Adrenal gland (tissue), 12 donors: ENCODE measurements around the gene ATRAID. TPM values are rescaled to one million over a fixed set of nuclear protein-coding genes. Genes with fewer than 3 reads are reported as not detected.

ENCODE experiments used
- DNase-seq, 7 donors: peaks; one replicate each; pipeline ENCODE4 v3.0.0-alpha.2; 2019 to 2020
- H3K27ac ChIP-seq, 5 donors: fragments of 200-600 bp; sonication (generic) in 4 of 5; 1 replicate in 3 of 5; 2 replicates in 2 of 5; pipeline versions ENCODE4 v1.5.1 to v1.8.0; 2016 to 2020; ENCODE audit warnings: mild to moderate bottlenecking in 1 of 5
- H3K27me3 ChIP-seq: fragments of 200-600 bp; 2 replicates; pipeline ENCODE4 v1.8.0; 2021
- H3K36me3 ChIP-seq, 2 donors: fragments of 200-600 bp; replicated peaks in 1 of 2; 1 replicate in 1 of 2; 2 replicates in 1 of 2; pipeline versions ENCODE4 v1.5.1 to v1.8.0; 2018 to 2022
- H3K4me1 ChIP-seq, 2 donors: fragments of 200-600 bp; replicated peaks in 1 of 2; 1 replicate in 1 of 2; 2 replicates in 1 of 2; pipeline versions ENCODE4 v1.5.1 to v1.8.0; 2018 to 2021
- H3K4me3 ChIP-seq, 4 donors: fragments of 200-600 bp; sonication (generic) in 3 of 4; one replicate each; pipeline ENCODE4 v1.5.1; 2016 to 2018
- H3K9me3 ChIP-seq, 3 donors: fragments of 200-600 bp; sonication (generic) in 1 of 3; replicated peaks in 1 of 3; 1 replicate in 2 of 3; 2 replicates in 1 of 3; pipeline versions ENCODE4 v1.5.1 to v1.8.0; 2016 to 2021
- POLR2A ChIP-seq, 2 donors: fragments of 450-650 bp; IDR thresholded peaks; one replicate each; pipeline ENCODE4 v1.6.1; 2017; ENCODE audit warnings: antibody characterized with exemption in 2 of 2, mild to moderate bottlenecking in 2 of 2, moderate library complexity in 1 of 2
- WGBS, 4 donors: extraction: QIAGEN DNeasy Blood & Tissue Kit in 2 of 4; methylation state at CpG; one replicate each; pipeline versions ENCODE4 v1.1.5 to v1.1.7; 2013 to 2017; 5-methylcytosine and 5-hydroxymethylcytosine counted together
- intact Hi-C, 2 donors: fragments of 100-400 bp; cut with DNase I; formaldehyde crosslinking; loops; one replicate each; pipeline versions ENCODE4 v1.14.1 to v1.15.0; 2022 to 2023
- polyA plus RNA-seq, 3 donors: library from polyadenylated mRNA; stranded (reverse); fragments of 200-250 nt in 2 of 3; fragments of 350-450 nt in 1 of 3; fragmentation: Illumina TruSeq in 1 of 3; extraction: RNeasy Lipid Tissue Mini Kit (QIAGEN cat#74804) in 1 of 3; gene quantifications; one replicate each; pipeline ENCODE4 v1.2.3, GENCODE V29; 2013 to 2014
- total RNA-seq, 9 donors: library from RNA; depleted of rRNA in 4 of 9; stranded (reverse); fragments of >200 nt in 4 of 9; fragments of 120-200 nt in 1 of 9; fragmentation: NEBNext Ultra II Directional in 1 of 9; extraction: Animal tissue kit (Norgen Biotek cat#: 25700) in 1 of 9; gene quantifications; one replicate each; pipeline versions ENCODE4 v1.1.0 to v1.2.4, GENCODE V29; 2013 to 2023
- TF ChIP-seq, protein P1 (sequence below), 6 experiments: fragments of 450-650 bp in 4 of 6; fragments of 200-600 bp in 2 of 6; sonication (generic) in 1 of 6; IDR thresholded peaks; 1 replicate in 5 of 6; 2 replicates in 1 of 6; pipeline versions ENCODE4 v1.5.1 to v1.8.0; 2016 to 2021; ENCODE audit warnings: antibody characterized with exemption in 6 of 6, mild to moderate bottlenecking in 2 of 6, moderate library complexity in 1 of 6
- donor health status: healthy with polysubstance abuse.
- donor health status: Bipolar disorder and iron deficiency.
- donor health status: DM: yes; HTN: yes; CAD: no.
- donor health status: DM: no; HTN: no; CAD: no.
- donor health status: DM: no; HTN: no; CAD: no.
- donor health status: DM: yes; HTN: yes; CAD: no.

ATRAID gene
- total and polyA plus RNA-seq, 12 donors = 124 to 292 (median 169) TPM

GRCh38 chr2:27236626-27237025 lies 24.8 kb downstream of the ATRAID start:
- Histone ChIP-seq H3K36me3 (peaks cover 0 to 98% of the 10 kb centered on the region in 2 donors), H3K27me3 (no peaks in the 10 kb centered on the region), H3K27ac (no peak overlapping the region), H3K9me3 (no peaks in the 10 kb centered on the region), H3K4me3 (no peak overlapping the region), H3K4me1 (no peaks in the 10 kb centered on the region)
- intact Hi-C loops = no loop called here
- WGBS, 4 donors = 89 to 95% (median 93%) methylated on average over 3 of the region's 3 CpGs
- DNase-seq = no peak
- TF ChIP-seq, protein P1, sequence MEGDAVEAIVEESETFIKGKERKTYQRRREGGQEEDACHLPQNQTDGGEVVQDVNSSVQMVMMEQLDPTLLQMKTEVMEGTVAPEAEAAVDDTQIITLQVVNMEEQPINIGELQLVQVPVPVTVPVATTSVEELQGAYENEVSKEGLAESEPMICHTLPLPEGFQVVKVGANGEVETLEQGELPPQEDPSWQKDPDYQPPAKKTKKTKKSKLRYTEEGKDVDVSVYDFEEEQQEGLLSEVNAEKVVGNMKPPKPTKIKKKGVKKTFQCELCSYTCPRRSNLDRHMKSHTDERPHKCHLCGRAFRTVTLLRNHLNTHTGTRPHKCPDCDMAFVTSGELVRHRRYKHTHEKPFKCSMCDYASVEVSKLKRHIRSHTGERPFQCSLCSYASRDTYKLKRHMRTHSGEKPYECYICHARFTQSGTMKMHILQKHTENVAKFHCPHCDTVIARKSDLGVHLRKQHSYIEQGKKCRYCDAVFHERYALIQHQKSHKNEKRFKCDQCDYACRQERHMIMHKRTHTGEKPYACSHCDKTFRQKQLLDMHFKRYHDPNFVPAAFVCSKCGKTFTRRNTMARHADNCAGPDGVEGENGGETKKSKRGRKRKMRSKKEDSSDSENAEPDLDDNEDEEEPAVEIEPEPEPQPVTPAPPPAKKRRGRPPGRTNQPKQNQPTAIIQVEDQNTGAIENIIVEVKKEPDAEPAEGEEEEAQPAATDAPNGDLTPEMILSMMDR (IDR thresholded peaks at IDR 0.05) = no peak
- no peak for TF ChIP-seq POLR2A (IDR thresholded peaks at IDR 0.05)

DNA sequence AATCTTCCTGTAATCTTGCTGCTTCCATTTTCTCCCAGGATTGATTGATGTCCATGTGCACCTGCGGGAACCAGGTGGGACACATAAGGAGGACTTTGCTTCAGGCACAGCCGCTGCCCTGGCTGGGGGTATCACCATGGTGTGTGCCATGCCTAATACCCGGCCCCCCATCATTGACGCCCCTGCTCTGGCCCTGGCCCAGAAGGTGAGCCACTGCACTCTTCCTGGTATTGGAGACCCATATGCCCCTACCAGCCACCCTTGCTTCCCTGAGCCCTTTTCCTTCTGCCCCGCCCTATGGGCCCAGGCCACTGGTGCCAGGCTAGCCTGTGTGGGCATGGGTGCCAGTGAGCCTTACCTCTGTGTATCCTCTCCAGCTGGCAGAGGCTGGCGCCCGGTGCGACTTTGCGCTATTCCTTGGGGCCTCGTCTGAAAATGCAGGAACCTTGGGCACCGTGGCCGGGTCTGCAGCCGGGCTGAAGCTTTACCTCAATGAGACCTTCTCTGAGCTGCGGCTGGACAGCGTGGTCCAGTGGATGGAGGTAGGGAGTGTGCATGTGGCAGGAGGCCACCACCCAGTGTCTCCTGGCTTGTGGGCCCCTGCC lies 25.6 kb downstream of the ATRAID start:
- Histone ChIP-seq H3K27ac (no peak overlapping the region), H3K4me1 (no peaks in the 10 kb centered on the region), H3K27me3 (no peaks in the 10 kb centered on the region), H3K36me3 (peaks cover 0 to 98% of the 10 kb centered on the region in 2 donors), H3K4me3 (no peak overlapping the region), H3K9me3 (no peaks in the 10 kb centered on the region)
- DNase-seq = no peak
- 94 to 97% (median 95%) methylated on average over 11 to 15 of the region's 15 CpGs for WGBS, 4 donors
- intact Hi-C loops = no loop called here
- no peak for TF ChIP-seq POLR2A (IDR thresholded peaks at IDR 0.05)
- TF ChIP-seq, protein P1 (IDR thresholded peaks at IDR 0.05) = no peak

DNA sequence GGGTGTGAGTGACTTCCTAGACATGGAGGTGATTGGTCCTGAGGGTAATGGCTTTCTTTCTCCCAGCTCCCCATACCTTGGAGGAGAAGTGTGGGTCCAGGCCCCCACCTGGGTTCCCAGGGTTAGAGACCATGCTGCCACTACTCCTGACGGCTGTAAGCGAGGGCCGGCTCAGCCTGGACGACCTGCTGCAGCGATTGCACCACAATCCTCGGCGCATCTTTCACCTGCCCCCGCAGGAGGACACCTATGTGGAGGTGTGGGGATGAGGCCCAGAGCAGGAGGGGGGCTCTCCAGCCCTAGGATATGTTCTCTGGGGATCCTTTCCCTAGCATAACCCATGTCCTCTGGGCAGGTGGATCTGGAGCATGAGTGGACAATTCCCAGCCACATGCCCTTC lies 27.1 kb downstream of the ATRAID start:
- no peaks in the 10 kb centered on the region for H3K4me1 ChIP-seq
- H3K36me3 ChIP-seq = peaks cover 0 to 98% of the 10 kb centered on the region in 2 donors
- no peak for DNase-seq
- H3K27ac ChIP-seq = no peak overlapping the region
- no peaks in the 10 kb centered on the region for H3K27me3 ChIP-seq
- 93 to 100% (median 98%) methylated on average over 3 to 8 of the region's 8 CpGs for WGBS, 4 donors
- H3K4me3 ChIP-seq = no peak overlapping the region
- intact Hi-C loops = no loop called here
- no peak for TF ChIP-seq POLR2A (IDR thresholded peaks at IDR 0.05)
- TF ChIP-seq, protein P1 (IDR thresholded peaks at IDR 0.05) = no peak
- no peaks in the 10 kb centered on the region for H3K9me3 ChIP-seq

- intact Hi-C loops = loop anchor here in 1 of 2 donors (10.0 kb wide), 1 partner anchor 64 kb away; the partner anchor contains the start of gene UCN
- no peak overlapping the region for H3K27ac ChIP-seq
- H3K27me3 ChIP-seq = no peaks in the 10 kb centered on the region
- no peaks in the 10 kb centered on the region for H3K9me3 ChIP-seq
- H3K4me1 ChIP-seq = no peaks in the 10 kb centered on the region
- WGBS, 4 donors = 92 to 95% (median 93%) methylated on average over 8 to 9 of the region's 9 CpGs
- no peak for TF ChIP-seq POLR2A (IDR thresholded peaks at IDR 0.05)
- TF ChIP-seq, protein P1 (IDR thresholded peaks at IDR 0.05) = no peak
- DNase-seq = no peak
- peaks cover 0 to 91% of the 10 kb centered on the region in 2 donors for H3K36me3 ChIP-seq
- no peak overlapping the region for H3K4me3 ChIP-seq
These were observed 28.6 kb downstream of the ATRAID start for GRCh38 chr2:27240406-27240805.
